B cell (primary cell): ENCODE measurements around the gene ACTL6B. TPM values are rescaled to one million over a fixed set of nuclear protein-coding genes. Genes with fewer than 3 reads are reported as not detected.
"Not testable (repeated sequence)": the region's sequence is repeated elsewhere in the genome, so short reads cannot be mapped to it uniquely, and the experiment has no call there.

Experiments
- ATAC-seq: fragments of 200-7000 bp; cut with Tn5 transposase; one replicate; pipeline ENCODE4 v1.10.0; 2021; ENCODE audit warnings: low read depth, mild to moderate bottlenecking, moderate number of reproducible peaks, moderate library complexity
- CTCF ChIA-PET: fragments of 350-600 bp; sonication (Branson Sonifier 250); formaldehyde crosslinking; loops from one replicate; lab custom pipeline; 2021; ENCODE audit warnings: antibody characterized with exemption, inconsistent platforms; lab: Charles Lee
- POLR2A ChIA-PET: fragments of 350-600 bp; sonication (Branson Sonifier 250); formaldehyde crosslinking; loops from one replicate; lab custom pipeline; 2021; ENCODE audit warnings: antibody characterized with exemption; lab: Charles Lee
- DNase-seq: peaks from one replicate; pipeline ENCODE4 v3.0.0; 2013
- H2AFZ ChIP-seq: 2 replicates; pipeline ENCODE4 v1.6.1; 2012; ENCODE audit warnings: mild to moderate bottlenecking, low read depth, low read length; ENCODE audit not compliant: insufficient read depth, poor library complexity, severe bottlenecking
- H3K27ac ChIP-seq, 2 donors: 1 replicate in 1 of 2; 2 replicates in 1 of 2; pipeline ENCODE4 v1.5.1; 2012 to 2013; ENCODE audit warnings: low read length in 2 of 2, mild to moderate bottlenecking in 2 of 2, moderate library complexity in 1 of 2
- H3K27me3 ChIP-seq, 4 experiments: fragments of 200-600 bp in 1 of 4; sonication (generic) in 1 of 4; replicated peaks in 1 of 4; 1 replicate in 2 of 4; 2 replicates in 2 of 4; pipeline versions ENCODE4 v1.6.1 to v1.7.0; 2013 to 2016; ENCODE audit warnings: low read length in 3 of 4, mild to moderate bottlenecking in 2 of 4, mixed read lengths in 1 of 4, moderate library complexity in 1 of 4; ENCODE audit not compliant: insufficient read depth in 4 of 4, control insufficient read depth in 3 of 4; ENCODE audit errors: control extremely low read depth in 1 of 4
- H3K36me3 ChIP-seq, 2 experiments: replicated peaks in 1 of 2; 1 replicate in 1 of 2; 2 replicates in 1 of 2; pipeline versions ENCODE4 v1.6.1 to v1.7.1; 2013; ENCODE audit warnings: low read length in 1 of 2; ENCODE audit not compliant: insufficient read depth in 2 of 2, control insufficient read depth in 1 of 2; ENCODE audit errors: control extremely low read depth in 1 of 2, extremely low read depth in 1 of 2
- H3K4me1 ChIP-seq, 2 donors: fragments of 200-600 bp in 1 of 2; sonication (generic) in 1 of 2; 1 replicate in 1 of 2; 2 replicates in 1 of 2; pipeline versions ENCODE4 v1.5.1 to v1.6.1; 2013 to 2017; ENCODE audit warnings: low read length in 2 of 2; ENCODE audit not compliant: control insufficient read depth in 2 of 2, insufficient read depth in 2 of 2
- H3K4me2 ChIP-seq: replicated peaks from 2 replicates; pipeline ENCODE3; 2012; ENCODE audit warnings: mild to moderate bottlenecking, low read depth, low read length; ENCODE audit not compliant: poor library complexity, severe bottlenecking
- H3K4me3 ChIP-seq, 5 experiments: fragments of 200-600 bp in 1 of 5; sonication (generic) in 1 of 5; 1 replicate in 3 of 5; 2 replicates in 2 of 5; pipeline versions ENCODE4 v1.5.1 to v1.7.0; 2011 to 2016; ENCODE audit warnings: low read length in 4 of 5, mild to moderate bottlenecking in 4 of 5, low read depth in 2 of 5, control low read depth in 1 of 5, moderate library complexity in 1 of 5; ENCODE audit not compliant: insufficient read depth in 1 of 5; ENCODE audit errors: control extremely low read depth in 1 of 5, extremely low read depth in 1 of 5
- H3K79me2 ChIP-seq: fragments of 200-600 bp; sonication (generic); one replicate; pipeline ENCODE4 v1.6.0; 2016; ENCODE audit warnings: low read length; ENCODE audit not compliant: control insufficient read depth, insufficient read depth
- H3K9ac ChIP-seq: fragments of 200-600 bp; sonication (generic); 2 replicates; pipeline ENCODE4 v1.6.1; 2017; ENCODE audit warnings: mild to moderate bottlenecking, low read length, moderate library complexity
- H3K9me3 ChIP-seq, 3 donors: one replicate each; pipeline versions ENCODE4 v1.6.1 to v1.7.1; 2013; ENCODE audit warnings: low read length in 2 of 3; ENCODE audit not compliant: control insufficient read depth in 2 of 3, insufficient read depth in 1 of 3; ENCODE audit errors: control extremely low read depth in 1 of 3
- H4K20me1 ChIP-seq: 2 replicates; pipeline ENCODE4 v1.6.0; 2012; ENCODE audit warnings: mild to moderate bottlenecking, low read length; ENCODE audit not compliant: insufficient read depth, control insufficient read depth, poor library complexity, severe bottlenecking
- H3K27ac Mint-ChIP-seq: one replicate; pipeline ENCODE4 v1.8.0; 2021; ENCODE audit warnings: mixed read lengths
- H3K27me3 Mint-ChIP-seq: one replicate; pipeline ENCODE4 v1.8.0; 2021; ENCODE audit warnings: mixed read lengths
- H3K4me1 Mint-ChIP-seq: one replicate; pipeline ENCODE4 v1.8.0; 2021; ENCODE audit warnings: mixed read lengths
- H3K4me3 Mint-ChIP-seq: one replicate; pipeline ENCODE4 v1.8.0; 2021; ENCODE audit warnings: mixed read lengths
- H3K9me3 Mint-ChIP-seq: one replicate; pipeline ENCODE4 v1.8.0; 2022; ENCODE audit warnings: mixed read lengths; ENCODE audit not compliant: insufficient read depth
- CTCF ChIP-seq: fragments of 200-600 bp; IDR thresholded peaks from one replicate; pipeline ENCODE4 v1.8.0; 2022; ENCODE audit warnings: antibody characterized with exemption, mild to moderate bottlenecking
- EZH2 ChIP-seq: IDR thresholded peaks from 2 replicates; pipeline ENCODE4 v1.6.1; 2012; ENCODE audit warnings: borderline replicate concordance, low read depth, mild to moderate bottlenecking, moderate library complexity, low read length; ENCODE audit not compliant: insufficient read depth, poor library complexity, severe bottlenecking
- WGBS: methylation state at CpG from one replicate; pipeline ENCODE4 v1.1.5; 2013; ENCODE audit warnings: missing lambda C conversion rate; ENCODE audit not compliant: insufficient coverage; 5-methylcytosine and 5-hydroxymethylcytosine counted together
- intact Hi-C: fragments of 100-400 bp; cut with micrococcal nuclease; formaldehyde crosslinking; loops from one replicate; pipeline ENCODE4 v1.10.0; 2022
- polyA plus RNA-seq: library from polyadenylated mRNA; depleted of rRNA; stranded (reverse); fragments of >200 nt; gene quantifications from 2 replicates; pipeline ENCODE4 v1.2.3, GENCODE V29; 2012
- total RNA-seq, 2 donors: library from RNA; stranded (reverse); fragments of 120-200 nt in 1 of 2; gene quantifications; 1 replicate in 1 of 2; 2 replicates in 1 of 2; pipeline versions ENCODE4 v1.2.3 to v1.2.4, GENCODE V29; 2013 to 2022

Gene ACTL6B
- total and polyA plus RNA-seq, 2 donors (not counting 1 experiment from before 2014, with no cell fraction given), result not detected

DNA sequence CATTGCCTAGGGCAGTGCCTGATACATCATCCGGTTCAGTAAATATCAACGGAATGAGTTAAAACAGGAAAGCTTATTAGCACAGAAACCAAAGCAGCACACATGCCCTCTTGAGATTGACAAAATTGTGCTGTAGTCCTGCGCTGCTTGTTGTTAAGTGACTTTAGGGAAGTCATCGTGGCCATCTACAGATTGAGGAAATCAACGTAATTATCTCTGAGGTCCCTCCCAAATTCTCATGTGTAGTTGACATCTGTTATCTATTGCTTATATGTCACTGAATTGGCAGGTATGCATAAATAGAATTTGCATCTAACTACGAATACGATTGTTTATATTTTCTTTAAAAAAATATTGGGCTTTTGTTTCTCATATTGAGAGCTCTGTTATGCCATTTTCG is 13.8 kb upstream of the ACTL6B start:
- WGBS, result 54% methylated on average over 6 of the region's 8 CpGs
- peaks cover 6% of the 10 kb centered on the region for H4K20me1 ChIP-seq
- no peaks in the 10 kb centered on the region for H3K9me3 ChIP-seq
- Mint-ChIP-seq H3K27me3 (peaks cover 3% of the 10 kb centered on the region), H3K9me3 (no peaks in the 10 kb centered on the region), H3K27ac (no peak overlapping the region), H3K4me3 (no peak overlapping the region), H3K4me1 (peaks cover 3% of the 10 kb centered on the region)
- no peak overlapping the region for H3K4me2 ChIP-seq
- TF ChIP-seq CTCF (no peak), EZH2 (no peak)
- peaks cover 0 to 6% of the 10 kb centered on the region in 2 donors for H3K4me1 ChIP-seq
- no peaks in the 10 kb centered on the region for H3K27me3 ChIP-seq
- ChIA-PET POLR2A (interaction anchor here (0.7 kb wide), 1 partner anchor 21 kb away, joined by 5 read pairs; no protein-coding TSS in a partner anchor), CTCF (interaction anchor here (0.9 to 1.7 kb wide), 2 partner anchors 23 to 40 kb away, joined by 3 read pairs; no protein-coding TSS in a partner anchor)
- no peaks in the 10 kb centered on the region for H3K36me3 ChIP-seq
- H3K9ac ChIP-seq, result no peak overlapping the region
- no peak overlapping the region for H2AFZ ChIP-seq
- DNase-seq (no peak), ATAC-seq (no peak)
- no peak overlapping the region for H3K27ac ChIP-seq
- intact Hi-C loops, result loop anchor here (10.0 kb wide), 1 partner anchor 585 kb away; the partner anchor contains the start of genes COPS6 and ZNF3
- H3K4me3 ChIP-seq, result no peak overlapping the region
- peaks cover 12% of the 10 kb centered on the region for H3K79me2 ChIP-seq

DNA sequence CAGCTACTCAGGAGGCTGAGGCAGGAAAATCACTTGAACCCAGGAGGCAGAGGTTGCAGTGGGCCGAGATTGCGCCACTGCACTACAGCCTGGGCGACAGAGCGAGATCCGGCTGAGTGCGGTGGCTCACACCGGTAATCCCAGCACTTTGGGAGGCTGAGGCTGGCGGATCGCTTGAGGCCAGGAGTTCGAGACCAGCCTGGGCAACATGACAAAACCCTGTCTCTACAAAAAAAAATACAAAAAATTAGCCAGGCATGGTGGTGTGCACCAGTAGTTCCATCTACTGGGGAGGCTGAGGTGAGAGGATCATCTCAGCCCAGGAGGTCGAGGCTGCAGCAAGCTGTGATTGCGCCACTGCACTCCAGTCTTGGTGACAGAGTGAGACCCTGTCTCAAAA is 12.9 kb upstream of the ACTL6B start:
- ATAC-seq, H3K4me1 Mint-ChIP-seq, H3K9ac ChIP-seq, POLR2A ChIA-PET, H3K4me3 Mint-ChIP-seq, H3K36me3 ChIP-seq, CTCF ChIA-PET, intact Hi-C loops, H3K79me2 ChIP-seq, H3K27ac ChIP-seq, H2AFZ ChIP-seq, H3K27me3 Mint-ChIP-seq, H3K4me3 ChIP-seq, H3K9me3 ChIP-seq, DNase-seq, H3K4me1 ChIP-seq, H3K27ac Mint-ChIP-seq, H3K27me3 ChIP-seq, H3K9me3 Mint-ChIP-seq, H3K4me2 ChIP-seq, H4K20me1 ChIP-seq: not testable (repeated sequence)
- 98% methylated on average over 9 of the region's 12 CpGs for WGBS
